GM12875 (cell line): ENCODE measurements around the gene CPXM1.

Experiments used
- H3K4me3 ChIP-seq: one replicate; pipeline ENCODE4 v1.5.1; 2011; ENCODE audit warnings: low read depth, low read length, control low read depth
- CTCF ChIP-seq: IDR thresholded peaks from 2 replicates; pipeline ENCODE4 v1.5.1; 2011; ENCODE audit warnings: low read depth, mild to moderate bottlenecking, control low read depth, inconsistent platforms, low read length, moderate library complexity, borderline replicate concordance; ENCODE audit not compliant: insufficient read depth

The CPXM1 gene

GRCh38 chr20:2807019-2807418, 6.6 kb upstream of the CPXM1 start:
- no peak for TF ChIP-seq CTCF
- H3K4me3 ChIP-seq: no peak overlapping the region

- H3K4me3 ChIP-seq: no peak overlapping the region
- TF ChIP-seq CTCF: no peak
These were observed 5.9 kb upstream of the CPXM1 start for GRCh38 chr20:2806351-2806701.

- TF ChIP-seq CTCF: no peak
- H3K4me3 ChIP-seq: no peak overlapping the region
These were observed 5.4 kb upstream of the CPXM1 start for GRCh38 chr20:2805689-2806350.

GRCh38 chr20:2804852-2805688, 4.6 kb upstream of the CPXM1 start:
- no peak for TF ChIP-seq CTCF
- no peak overlapping the region for H3K4me3 ChIP-seq

- TF ChIP-seq CTCF: no peak
- no peak overlapping the region for H3K4me3 ChIP-seq
These were observed 3.8 kb upstream of the CPXM1 start for GRCh38 chr20:2804041-2804828.

- no peak overlapping the region for H3K4me3 ChIP-seq
- TF ChIP-seq CTCF: no peak
These were observed 880 bp upstream of the CPXM1 start for GRCh38 chr20:2801286-2801728.
